ENCODE results near the gene DNAH1.

- TF ChIP-seq CHD1 (IDR thresholded peaks at IDR 0.05; ENCODE audit: low read depth, low read length): no peak
- TF ChIP-seq POLR2A (IDR thresholded peaks at IDR 0.05; ENCODE audit: low read depth, low read length): no peak
- no peak for TF ChIP-seq CTCF (conservative IDR thresholded peaks at IDR 0.05; ENCODE audit: low read depth, low read length)
Measured at GRCh38 chr3:52372822-52373504, 56.8 kb downstream of the DNAH1 start.
